ENCODE results near the gene GDF11.

The GDF11 gene

GRCh38 chr12:55724226-55724939 is 18.5 kb upstream of the GDF11 start:
- Histone ChIP-seq H3K79me2 (no peaks in the 10 kb centered on the region), H3K36me3 (ENCODE audit: control insufficient read depth, insufficient read depth, low read length) (no peaks in the 10 kb centered on the region), H3K4me1 (peaks cover 5% of the 10 kb centered on the region), H3K27ac (no peak overlapping the region), H3K4me3 (ENCODE audit: low read depth, low read length) (no peak overlapping the region), H3K27me3 (ENCODE audit: control insufficient read depth, insufficient read depth, low read length) (no peaks in the 10 kb centered on the region), H2AFZ (no peak overlapping the region), H3K9ac (no peak overlapping the region), H3K4me2 (ENCODE audit: low read length) (no peak overlapping the region), H3K9me3 (ENCODE audit: control insufficient read depth, low read length) (no peaks in the 10 kb centered on the region)
- peak; percentile 72 for TF ChIP-seq CTCF (IDR thresholded peaks at IDR 0.05)

GRCh38 chr12:55724940-55725309 is 18.0 kb upstream of the GDF11 start:
- H3K4me3 ChIP-seq (ENCODE audit: low read depth, low read length), result no peak overlapping the region
- no peak overlapping the region for H2AFZ ChIP-seq
- H3K9me3 ChIP-seq (ENCODE audit: control insufficient read depth, low read length), result no peaks in the 10 kb centered on the region
- no peaks in the 10 kb centered on the region for H3K27me3 ChIP-seq (ENCODE audit: control insufficient read depth, insufficient read depth, low read length)
- no peaks in the 10 kb centered on the region for H3K79me2 ChIP-seq
- H3K4me1 ChIP-seq, result peaks cover 6% of the 10 kb centered on the region
- no peak overlapping the region for H3K27ac ChIP-seq
- H3K4me2 ChIP-seq (ENCODE audit: low read length), result no peak overlapping the region
- H3K9ac ChIP-seq, result no peak overlapping the region
- no peaks in the 10 kb centered on the region for H3K36me3 ChIP-seq (ENCODE audit: control insufficient read depth, insufficient read depth, low read length)
- TF ChIP-seq CTCF (IDR thresholded peaks at IDR 0.05), result no peak

GRCh38 chr12:55725556-55725955 is 17.4 kb upstream of the GDF11 start:
- Histone ChIP-seq H2AFZ (no peak overlapping the region), H3K27ac (no peak overlapping the region), H3K36me3 (ENCODE audit: control insufficient read depth, insufficient read depth, low read length) (no peaks in the 10 kb centered on the region)

GRCh38 chr12:55726971-55727370 is 16.0 kb upstream of the GDF11 start:
- Histone ChIP-seq H3K4me1 (peaks cover 10% of the 10 kb centered on the region), H2AFZ (no peak overlapping the region), H3K9me3 (ENCODE audit: control insufficient read depth, low read length) (no peaks in the 10 kb centered on the region), H3K79me2 (no peaks in the 10 kb centered on the region), H3K4me3 (ENCODE audit: low read depth, low read length) (peak overlapping the region; percentile 94), H3K9ac (no peak overlapping the region), H3K4me2 (ENCODE audit: low read length) (peak overlapping the region; percentile 100), H3K27me3 (ENCODE audit: control insufficient read depth, insufficient read depth, low read length) (no peaks in the 10 kb centered on the region), H3K36me3 (ENCODE audit: control insufficient read depth, insufficient read depth, low read length) (no peaks in the 10 kb centered on the region), H3K27ac (peak overlapping the region; percentile 100)
- no peak for TF ChIP-seq CTCF (IDR thresholded peaks at IDR 0.05)

More at GRCh38 chr12:55725556-55725955, 17.4 kb upstream of the GDF11 start:
- Histone ChIP-seq H3K4me2 (ENCODE audit: low read length) (no peak overlapping the region), H3K4me3 (ENCODE audit: low read depth, low read length) (no peak overlapping the region), H3K9me3 (ENCODE audit: control insufficient read depth, low read length) (no peaks in the 10 kb centered on the region), H3K79me2 (no peaks in the 10 kb centered on the region), H3K9ac (no peak overlapping the region), H3K27me3 (ENCODE audit: control insufficient read depth, insufficient read depth, low read length) (no peaks in the 10 kb centered on the region), H3K4me1 (peaks cover 10% of the 10 kb centered on the region)
- TF ChIP-seq CTCF (IDR thresholded peaks at IDR 0.05), result no peak

GRCh38 chr12:55727643-55728185 is 15.2 kb upstream of the GDF11 start:
- H3K4me1 ChIP-seq, result peaks cover 10% of the 10 kb centered on the region
- no peak for TF ChIP-seq CTCF (IDR thresholded peaks at IDR 0.05)
- H3K79me2 ChIP-seq, result peaks cover under 1% of the 10 kb centered on the region
- no peaks in the 10 kb centered on the region for H3K9me3 ChIP-seq (ENCODE audit: control insufficient read depth, low read length)
- peak overlapping the region; percentile 94 for H3K4me3 ChIP-seq (ENCODE audit: low read depth, low read length)
- peak overlapping the region; percentile 48 for H2AFZ ChIP-seq
- H3K27ac ChIP-seq, result peak overlapping the region; percentile 100
- no peaks in the 10 kb centered on the region for H3K27me3 ChIP-seq (ENCODE audit: control insufficient read depth, insufficient read depth, low read length)
- H3K4me2 ChIP-seq (ENCODE audit: low read length), result peak overlapping the region; percentile 100
- H3K36me3 ChIP-seq (ENCODE audit: control insufficient read depth, insufficient read depth, low read length), result no peaks in the 10 kb centered on the region
- H3K9ac ChIP-seq, result no peak overlapping the region
